Ovary (tissue), 3 donors: ENCODE measurements around the gene YARS1.

Experiments used
- CTCF ChIP-seq, 3 donors: fragments of 450-650 bp in 2 of 3; fragments of 200-600 bp in 1 of 3; IDR thresholded peaks; one replicate each; pipeline versions ENCODE4 v1.5.1 to v1.8.0; 2016 to 2022; ENCODE audit warnings: antibody characterized with exemption in 3 of 3, mild to moderate bottlenecking in 1 of 3
- EP300 ChIP-seq: sonication (generic); formaldehyde crosslinking; IDR thresholded peaks from one replicate; pipeline ENCODE4 v1.6.1; 2017; ENCODE audit warnings: antibody characterized with exemption
- POLR2A ChIP-seq: fragments of 450-650 bp; IDR thresholded peaks from one replicate; pipeline ENCODE4 v1.6.1; 2017; ENCODE audit warnings: antibody characterized with exemption, mild to moderate bottlenecking, moderate library complexity
- donor health status: DM: no; HTN: no; CAD: no.

DNA sequence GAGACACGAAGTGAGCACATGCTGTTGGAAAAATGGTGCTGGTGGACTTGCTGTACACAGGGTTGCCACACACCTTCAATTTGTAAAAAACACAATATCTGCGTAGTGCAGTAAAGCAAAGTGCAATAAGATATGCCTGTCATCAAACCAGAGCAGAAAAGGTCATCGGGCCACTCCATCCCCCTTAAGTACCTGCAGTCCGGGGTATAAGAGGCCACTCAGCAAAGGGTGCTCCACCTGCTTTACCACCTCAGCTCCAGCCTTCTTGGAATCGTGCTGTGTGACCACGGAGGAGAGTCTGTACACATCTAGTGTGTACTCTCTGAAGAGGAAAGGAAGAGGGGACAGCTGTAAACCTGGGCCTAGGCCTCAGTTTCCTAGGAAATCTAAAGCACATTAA, 10.9 kb downstream of the YARS1 start:
- TF ChIP-seq CTCF (IDR thresholded peaks at IDR 0.05): no peak
- no peak for TF ChIP-seq POLR2A
- TF ChIP-seq EP300: no peak
